GM12878 (cell line): ENCODE data around the gene AGRN. TPM values are rescaled to one million over a fixed set of nuclear protein-coding genes. Genes with fewer than 3 reads are reported as not detected.

ENCODE experiments used
- ATAC-seq: fragments of 200-7000 bp; cut with Tn5 transposase; 3 replicates; pipeline ENCODE4 v1.9.1; 2020; ENCODE audit warnings: mild to moderate bottlenecking, moderate library complexity
- BruUV-seq: library from RNA; stranded (reverse); fragments of 400-500 nt; replicated peaks from 2 replicates; lab custom pipeline; 2021; lab: Mats Ljungman, UMichigan
- CTCF ChIA-PET: fragments of 300-600 bp; sonication (Branson Sonifier 250); formaldehyde crosslinking; extraction: SDS; loops from one replicate; lab custom pipeline; 2021; ENCODE audit warnings: inconsistent platforms; lab: Yijun Ruan, JAX
- POLR2A ChIA-PET: fragments of 350-600 bp; formaldehyde crosslinking; extraction: SDS; loops from one replicate; lab custom pipeline; 2021; ENCODE audit warnings: inconsistent platforms; lab: Charles Lee
- RAD21 ChIA-PET: fragments of 300-600 bp; sonication (Branson Sonifier 250); formaldehyde crosslinking; loops from one replicate; lab custom pipeline; 2023; ENCODE audit warnings: antibody characterized with exemption; ENCODE audit not compliant: unreplicated experiment; lab: Charles Lee
- SMC1A ChIA-PET: fragments of 300-600 bp; sonication (Branson Sonifier 250); formaldehyde crosslinking; loops from one replicate; lab custom pipeline; 2023; ENCODE audit not compliant: unreplicated experiment, uncharacterized antibody; lab: Charles Lee
- DNase-seq: peaks from one replicate; pipeline ENCODE4 v3.0.0-alpha.2; 2011; ENCODE audit warnings: low read depth, low spot score
- FAIRE-seq: peaks from 3 replicates; lab custom pipeline; 2011; peaks lifted over from hg19 to GRCh38; lab: Jason Lieb, UNC
- H2AFZ ChIP-seq: 2 replicates; pipeline ENCODE4 v1.6.0; 2011; ENCODE audit warnings: low read depth, low read length, control low read depth; ENCODE audit not compliant: control insufficient read depth
- H3K27ac ChIP-seq: 2 replicates; pipeline ENCODE4 v1.5.1; 2011; ENCODE audit warnings: control low read depth; ENCODE audit not compliant: control insufficient read depth, insufficient read depth
- H3K27me3 ChIP-seq, 2 experiments: replicated peaks in 1 of 2; 2 replicates each; pipeline versions ENCODE4 v1.6.0 to v1.6.1; 2011; ENCODE audit warnings: low read length in 1 of 2; ENCODE audit not compliant: control insufficient read depth in 2 of 2, insufficient read depth in 2 of 2
- H3K36me3 ChIP-seq, 2 experiments: 2 replicates each; pipeline ENCODE4 v1.5.1; 2011; ENCODE audit warnings: low read length in 1 of 2; ENCODE audit not compliant: control insufficient read depth in 2 of 2, insufficient read depth in 2 of 2
- H3K4me1 ChIP-seq: 2 replicates; pipeline ENCODE4 v1.6.1; 2011; ENCODE audit warnings: mild to moderate bottlenecking, low read length, moderate library complexity, mixed read lengths; ENCODE audit not compliant: control insufficient read depth, insufficient read depth
- H3K4me2 ChIP-seq: 2 replicates; pipeline ENCODE4 v1.6.0; 2011; ENCODE audit warnings: control low read depth; ENCODE audit not compliant: control insufficient read depth, insufficient read depth
- H3K4me3 ChIP-seq: fragments of 200-600 bp; sonication (generic); 2 replicates; pipeline ENCODE4 v1.5.1; 2016
- H3K79me2 ChIP-seq: 2 replicates; pipeline ENCODE4 v1.6.0; 2011; ENCODE audit warnings: low read length; ENCODE audit not compliant: control insufficient read depth, insufficient read depth
- H3K9ac ChIP-seq: 2 replicates; pipeline ENCODE4 v1.8.0; 2011; ENCODE audit warnings: low read length, control low read depth, mixed read lengths; ENCODE audit not compliant: control insufficient read depth, insufficient read depth
- H3K9me3 ChIP-seq: replicated peaks from 3 replicates; pipeline ENCODE4 v1.5.1; 2011; ENCODE audit warnings: mild to moderate bottlenecking, low read length; ENCODE audit not compliant: control insufficient read depth, insufficient read depth
- H4K20me1 ChIP-seq: 2 replicates; pipeline ENCODE4 v1.6.0; 2011; ENCODE audit not compliant: control insufficient read depth, insufficient read depth
- CHD4 ChIP-seq: fragments of 200-600 bp; sonication (generic); IDR thresholded peaks from 2 replicates; pipeline ENCODE4 v1.6.1; 2016; ENCODE audit warnings: mild to moderate bottlenecking
- CREM ChIP-seq: IDR thresholded peaks from 2 replicates; pipeline ENCODE4 v1.6.1; 2014; ENCODE audit warnings: antibody characterized with exemption, low read depth
- CTCF ChIP-seq, 3 experiments: IDR thresholded peaks in 2 of 3; conservative IDR thresholded peaks in 1 of 3; 2 replicates each; pipeline ENCODE4 v1.5.1; 2011; ENCODE audit warnings: low read depth in 3 of 3, low read length in 3 of 3, mild to moderate bottlenecking in 3 of 3, control low read depth in 2 of 3, moderate library complexity in 2 of 3, inconsistent platforms in 1 of 3, mixed read lengths in 1 of 3; ENCODE audit not compliant: control insufficient read depth in 2 of 3, insufficient read depth in 1 of 3; ENCODE audit errors: extremely low read depth in 1 of 3
- E4F1 ChIP-seq: fragments of 450-650 bp; IDR thresholded peaks from 2 replicates; pipeline ENCODE4 v1.6.1; 2018; ENCODE audit warnings: borderline replicate concordance, mild to moderate bottlenecking; ENCODE audit not compliant: partially characterized antibody
- MAX ChIP-seq: IDR thresholded peaks from 2 replicates; pipeline ENCODE4 v1.6.1; 2012; ENCODE audit warnings: low read depth, low read length, improper control_type of control experiment
- MLLT1 ChIP-seq: fragments of 450-650 bp; IDR thresholded peaks from 2 replicates; pipeline ENCODE4 v1.6.1; 2016; ENCODE audit warnings: mild to moderate bottlenecking
- NBN ChIP-seq: fragments of 450-650 bp; IDR thresholded peaks from 2 replicates; pipeline ENCODE4 v1.6.1; 2016
- PML ChIP-seq: IDR thresholded peaks from 2 replicates; pipeline ENCODE4 v1.6.1; 2012; ENCODE audit warnings: low read length, inconsistent platforms
- SMC3 ChIP-seq: IDR thresholded peaks from 2 replicates; pipeline ENCODE4 v1.6.1; 2011; ENCODE audit warnings: low read length, improper control_type of control experiment, borderline replicate concordance
- SP1 ChIP-seq: IDR thresholded peaks from one replicate; pipeline ENCODE4 v1.6.1; 2011; ENCODE audit warnings: low read depth, low read length
- STAT3 ChIP-seq: IDR thresholded peaks from 2 replicates; pipeline ENCODE4 v1.6.1; 2011; ENCODE audit warnings: low read depth, low read length, improper control_type of control experiment
- TAF1 ChIP-seq: IDR thresholded peaks from 2 replicates; pipeline ENCODE4 v1.6.1; 2011; ENCODE audit warnings: mild to moderate bottlenecking, low read depth, low read length, borderline replicate concordance
- TCF7 ChIP-seq: IDR thresholded peaks from 2 replicates; pipeline ENCODE4 v1.6.1; 2014; ENCODE audit warnings: antibody characterized with exemption, borderline replicate concordance
- WGBS: methylation state at CpG from one replicate; pipeline ENCODE4 v1.1.6; 2016; ENCODE audit warnings: low lambda C conversion rate; ENCODE audit not compliant: insufficient replicate concordance, insufficient coverage; ENCODE audit errors: missing lambda C conversion rate; 5-methylcytosine and 5-hydroxymethylcytosine counted together
- in situ Hi-C: fragments of 300-500 bp; cut with MboI; formaldehyde crosslinking; loops from 9 replicates; pipeline ENCODE4 v1.14.3; 2018; ENCODE audit warnings: mixed read lengths
- intact Hi-C: fragments of 100-400 bp; cut with micrococcal nuclease; formaldehyde crosslinking; loops from one replicate; pipeline ENCODE4 v1.14.2; 2022; ENCODE audit not compliant: unreplicated experiment
- polyA plus RNA-seq, 11 experiments: library from polyadenylated mRNA; depleted of rRNA in 4 of 11; unstranded in 6 of 11; stranded (reverse) in 5 of 11; fragments of >200 nt; fragmentation: Nextera tagmentation in 4 of 11; fragmentation: Illumina TruSeq in 1 of 11; extraction: Ambion mirVana in 4 of 11; extraction: Trizol in 1 of 11; gene quantifications; 1 replicate in 1 of 11; 2 replicates in 10 of 11; pipeline versions ENCODE4 v1.2.1 to v1.2.3, GENCODE V29; 2011 to 2016; ENCODE audit warnings: inconsistent platforms in 2 of 11, missing spikeins in 2 of 11, low read depth in 1 of 11
- total RNA-seq, 4 experiments: library from RNA; depleted of rRNA in 3 of 4; stranded (reverse); fragments of >200 nt in 3 of 4; fragmentation: Illumina TruSeq in 1 of 4; extraction: Trizol in 1 of 4; gene quantifications; 2 replicates each; pipeline versions ENCODE4 v1.2.1 to v1.2.3, GENCODE V29; 2013 to 2021

The AGRN gene
- total and polyA plus RNA-seq, 10 of the 15 experiments (the other 5 are each of a cell fraction or from before 2014, with no cell fraction given) = 0.02 to 41.8 (median 4.1) TPM

GRCh38 chr1:1083416-1084371, 63.8 kb downstream of the AGRN start:
- peaks cover 10% of the 10 kb centered on the region for H3K4me1 ChIP-seq
- SMC1A ChIA-PET = no interaction called here
- intact Hi-C loops = no loop called here
- H3K4me2 ChIP-seq = no peak overlapping the region
- no TSS peak for BruUV-seq
- H2AFZ ChIP-seq = no peak overlapping the region
- no peaks in the 10 kb centered on the region for H3K36me3 ChIP-seq
- no peaks in the 10 kb centered on the region for H3K9me3 ChIP-seq
- no peak overlapping the region for H3K9ac ChIP-seq
- H3K27me3 ChIP-seq = no peaks in the 10 kb centered on the region
- H3K4me3 ChIP-seq = no peak overlapping the region
- no peaks in the 10 kb centered on the region for H4K20me1 ChIP-seq
- 84% methylated on average over 43 of the region's 43 CpGs for WGBS
- no peaks in the 10 kb centered on the region for H3K79me2 ChIP-seq
- H3K27ac ChIP-seq = no peak overlapping the region
- RAD21 ChIA-PET = no interaction called here
- ATAC-seq = no peak
- no peak for DNase-seq
- in situ Hi-C loops = no loop called here
- CTCF ChIA-PET = no interaction called here
- POLR2A ChIA-PET = no interaction called here
- no peak for FAIRE-seq
- no peak for TF ChIP-seq STAT3
- no peak for TF ChIP-seq MAX
- no peak for TF ChIP-seq CTCF (IDR thresholded peaks at IDR 0.05 in 2 of 3, conservative IDR thresholded peaks at IDR 0.05 in 1 of 3; ENCODE audit: control insufficient read depth in 2 of 3, extremely low read depth in 1 of 3, insufficient read depth in 1 of 3, low read depth in 3 of 3, low read length in 3 of 3)
- no peak for TF ChIP-seq TAF1
- TF ChIP-seq PML = no peak
- TF ChIP-seq SMC3 = no peak
- no peak for TF ChIP-seq E4F1
- TF ChIP-seq CREM = no peak
- no peak for TF ChIP-seq SP1
- no peak for TF ChIP-seq MLLT1
- TF ChIP-seq CHD4 = no peak
- no peak for TF ChIP-seq NBN
- no peak for TF ChIP-seq TCF7
- TF ChIP-seq, all 136 proteins: peak for 0
